ENCODE data around the gene CCSER1. TPM values are rescaled to one million over a fixed set of nuclear protein-coding genes. Genes with fewer than 3 reads are reported as not detected.

Gene CCSER1
- total and polyA plus RNA-seq, 2 donors (not counting 1 experiment from before 2014, with no cell fraction given) = under 0.01 TPM; not detected in 1

GRCh38 chr4:91099666-91100065 is 972.5 kb downstream of the CCSER1 start:
- no peaks in the 10 kb centered on the region for H3K9me3 ChIP-seq (ENCODE audit: control insufficient read depth, insufficient read depth, low read depth, low read length)
- no peak overlapping the region for H3K4me2 ChIP-seq (ENCODE audit: extremely low read depth, insufficient read depth, low read length)
- no peak overlapping the region for H3K27ac ChIP-seq (ENCODE audit: insufficient read depth, low read length)
- no peak overlapping the region for H2AFZ ChIP-seq (ENCODE audit: low read length)
- H3K4me3 ChIP-seq (replicated peaks in 1 of 4; ENCODE audit: control extremely low read depth in 1 of 4, insufficient read depth in 1 of 4, low read depth in 3 of 4, low read length in 4 of 4) = no peak overlapping the region
- H3K79me2 ChIP-seq (ENCODE audit: control insufficient read depth, insufficient read depth, low read length) = no peaks in the 10 kb centered on the region
- no peaks in the 10 kb centered on the region for H3K36me3 ChIP-seq (ENCODE audit: control insufficient read depth, insufficient read depth, low read length)
- TF ChIP-seq EZH2 (IDR thresholded peaks at IDR 0.05; ENCODE audit: low read length, missing control alignments) (no peak), CTCF (conservative IDR thresholded peaks at IDR 0.05 in 1 of 2, IDR thresholded peaks at IDR 0.05 in 1 of 2; ENCODE audit: low read depth in 1 of 2, low read length in 2 of 2) (no peak)
- no peaks in the 10 kb centered on the region for H4K20me1 ChIP-seq (ENCODE audit: control insufficient read depth, extremely low read depth, insufficient read depth, low read length)
- no peaks in the 10 kb centered on the region for H3K27me3 ChIP-seq (ENCODE audit: control insufficient read depth, insufficient read depth, low read length)
- H3K4me1 ChIP-seq (ENCODE audit: control insufficient read depth, extremely low read depth, insufficient read depth, low read length) = no peaks in the 10 kb centered on the region
- no peak overlapping the region for H3K9ac ChIP-seq (ENCODE audit: insufficient read depth, low read length)
- no peak for DNase-seq (ENCODE audit: low read depth in 2 of 2)

- DNase-seq (ENCODE audit: low read depth in 2 of 2) = no peak
- Histone ChIP-seq H3K9me3 (ENCODE audit: control insufficient read depth, insufficient read depth, low read depth, low read length) (no peaks in the 10 kb centered on the region), H4K20me1 (ENCODE audit: control insufficient read depth, extremely low read depth, insufficient read depth, low read length) (no peaks in the 10 kb centered on the region), H3K4me2 (ENCODE audit: extremely low read depth, insufficient read depth, low read length) (no peak overlapping the region), H3K4me1 (ENCODE audit: control insufficient read depth, extremely low read depth, insufficient read depth, low read length) (no peaks in the 10 kb centered on the region), H3K79me2 (ENCODE audit: control insufficient read depth, insufficient read depth, low read length) (no peaks in the 10 kb centered on the region), H3K36me3 (ENCODE audit: control insufficient read depth, insufficient read depth, low read length) (no peaks in the 10 kb centered on the region), H3K4me3 (replicated peaks in 1 of 4; ENCODE audit: control extremely low read depth in 1 of 4, insufficient read depth in 1 of 4, low read depth in 3 of 4, low read length in 4 of 4) (no peak overlapping the region), H2AFZ (ENCODE audit: low read length) (no peak overlapping the region), H3K27me3 (ENCODE audit: control insufficient read depth, insufficient read depth, low read length) (no peaks in the 10 kb centered on the region), H3K9ac (ENCODE audit: insufficient read depth, low read length) (no peak overlapping the region), H3K27ac (ENCODE audit: insufficient read depth, low read length) (no peak overlapping the region)
- TF ChIP-seq CTCF (conservative IDR thresholded peaks at IDR 0.05 in 1 of 2, IDR thresholded peaks at IDR 0.05 in 1 of 2; ENCODE audit: low read depth in 1 of 2, low read length in 2 of 2) (no peak), EZH2 (IDR thresholded peaks at IDR 0.05; ENCODE audit: low read length, missing control alignments) (no peak)
These were observed 981.6 kb downstream of the CCSER1 start for GRCh38 chr4:91108751-91109150.

GRCh38 chr4:91111556-91111955 is 984.4 kb downstream of the CCSER1 start:
- Histone ChIP-seq H3K4me2 (ENCODE audit: extremely low read depth, insufficient read depth, low read length) (no peak overlapping the region), H3K9ac (ENCODE audit: insufficient read depth, low read length) (no peak overlapping the region), H3K27me3 (ENCODE audit: control insufficient read depth, insufficient read depth, low read length) (no peaks in the 10 kb centered on the region), H3K9me3 (ENCODE audit: control insufficient read depth, insufficient read depth, low read depth, low read length) (no peaks in the 10 kb centered on the region), H2AFZ (ENCODE audit: low read length) (no peak overlapping the region), H3K79me2 (ENCODE audit: control insufficient read depth, insufficient read depth, low read length) (no peaks in the 10 kb centered on the region), H3K4me3 (replicated peaks in 1 of 4; ENCODE audit: control extremely low read depth in 1 of 4, insufficient read depth in 1 of 4, low read depth in 3 of 4, low read length in 4 of 4) (no peak overlapping the region), H3K36me3 (ENCODE audit: control insufficient read depth, insufficient read depth, low read length) (no peaks in the 10 kb centered on the region), H3K4me1 (ENCODE audit: control insufficient read depth, extremely low read depth, insufficient read depth, low read length) (no peaks in the 10 kb centered on the region), H3K27ac (ENCODE audit: insufficient read depth, low read length) (no peak overlapping the region), H4K20me1 (ENCODE audit: control insufficient read depth, extremely low read depth, insufficient read depth, low read length) (no peaks in the 10 kb centered on the region)
- TF ChIP-seq CTCF (conservative IDR thresholded peaks at IDR 0.05 in 1 of 2, IDR thresholded peaks at IDR 0.05 in 1 of 2; ENCODE audit: low read depth in 1 of 2, low read length in 2 of 2) (no peak), EZH2 (IDR thresholded peaks at IDR 0.05; ENCODE audit: low read length, missing control alignments) (no peak)
- no peak for DNase-seq (ENCODE audit: low read depth in 2 of 2)

Measured in fibroblast of lung (primary cell).